ENCODE measurements around the gene SUGCT.

The SUGCT gene

GRCh38 chr7:40519009-40519408 lies 384.2 kb downstream of the SUGCT start:
- Histone ChIP-seq H3K36me3 (ENCODE audit: control insufficient read depth in 2 of 2, insufficient read depth in 2 of 2, low read length in 2 of 2) (no peaks in the 10 kb centered on the region), H3K27ac (ENCODE audit: low read length) (no peak overlapping the region), H3K4me3 (ENCODE audit: low read length in 2 of 2) (no peak overlapping the region), H3K9me3 (ENCODE audit: control insufficient read depth in 2 of 2, low read length in 2 of 2) (no peaks in the 10 kb centered on the region), H3K9ac (ENCODE audit: low read length in 2 of 2) (no peak overlapping the region), H3K27me3 (ENCODE audit: control insufficient read depth in 1 of 2, insufficient read depth in 2 of 2, low read length in 2 of 2) (no peaks in the 10 kb centered on the region), H3K4me1 (ENCODE audit: control insufficient read depth, insufficient read depth, low read length) (no peaks in the 10 kb centered on the region)

- no peaks in the 10 kb centered on the region for H3K36me3 ChIP-seq (ENCODE audit: control insufficient read depth in 2 of 2, insufficient read depth in 2 of 2, low read length in 2 of 2)
- no peaks in the 10 kb centered on the region for H3K9me3 ChIP-seq (ENCODE audit: control insufficient read depth in 2 of 2, low read length in 2 of 2)
- H3K9ac ChIP-seq (ENCODE audit: low read length in 2 of 2) = no peak overlapping the region
- no peak overlapping the region for H3K27ac ChIP-seq (ENCODE audit: low read length)
- H3K4me1 ChIP-seq (ENCODE audit: control insufficient read depth, insufficient read depth, low read length) = no peaks in the 10 kb centered on the region
- H3K4me3 ChIP-seq (ENCODE audit: low read length in 2 of 2) = no peak overlapping the region
- H3K27me3 ChIP-seq (ENCODE audit: control insufficient read depth in 1 of 2, insufficient read depth in 2 of 2, low read length in 2 of 2) = no peaks in the 10 kb centered on the region
These were observed 386.4 kb downstream of the SUGCT start for GRCh38 chr7:40520986-40521738.

DNA sequence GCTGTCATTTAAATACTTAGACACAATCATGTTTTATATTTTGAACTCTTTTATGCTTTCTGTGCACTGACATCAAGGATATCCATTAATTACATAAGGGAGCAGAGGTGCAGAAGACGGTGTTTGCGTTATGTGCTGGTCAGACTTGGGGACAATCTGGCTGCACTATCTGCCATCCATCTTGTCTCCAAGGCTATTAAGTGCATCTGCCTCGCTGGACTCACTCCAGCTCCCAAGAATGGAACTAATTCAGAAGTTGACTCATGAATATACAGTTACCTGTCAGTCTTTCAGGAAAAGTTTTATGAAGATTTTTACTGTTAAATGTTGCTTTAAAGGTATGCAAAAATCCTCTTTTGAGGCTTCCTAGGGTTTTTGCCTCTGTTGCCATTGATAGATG lies 391.0 kb downstream of the SUGCT start:
- H3K27ac ChIP-seq (ENCODE audit: low read length) = no peak overlapping the region
- no peak overlapping the region for H3K4me3 ChIP-seq (ENCODE audit: low read length in 2 of 2)
- H3K36me3 ChIP-seq (ENCODE audit: control insufficient read depth in 2 of 2, insufficient read depth in 2 of 2, low read length in 2 of 2) = no peaks in the 10 kb centered on the region
- H3K9ac ChIP-seq (ENCODE audit: low read length in 2 of 2) = no peak overlapping the region
- H3K4me1 ChIP-seq (ENCODE audit: control insufficient read depth, insufficient read depth, low read length) = peaks cover 4% of the 10 kb centered on the region
- H3K27me3 ChIP-seq (ENCODE audit: control insufficient read depth in 1 of 2, insufficient read depth in 2 of 2, low read length in 2 of 2) = no peaks in the 10 kb centered on the region
- H3K9me3 ChIP-seq (ENCODE audit: control insufficient read depth in 2 of 2, low read length in 2 of 2) = no peaks in the 10 kb centered on the region

DNA sequence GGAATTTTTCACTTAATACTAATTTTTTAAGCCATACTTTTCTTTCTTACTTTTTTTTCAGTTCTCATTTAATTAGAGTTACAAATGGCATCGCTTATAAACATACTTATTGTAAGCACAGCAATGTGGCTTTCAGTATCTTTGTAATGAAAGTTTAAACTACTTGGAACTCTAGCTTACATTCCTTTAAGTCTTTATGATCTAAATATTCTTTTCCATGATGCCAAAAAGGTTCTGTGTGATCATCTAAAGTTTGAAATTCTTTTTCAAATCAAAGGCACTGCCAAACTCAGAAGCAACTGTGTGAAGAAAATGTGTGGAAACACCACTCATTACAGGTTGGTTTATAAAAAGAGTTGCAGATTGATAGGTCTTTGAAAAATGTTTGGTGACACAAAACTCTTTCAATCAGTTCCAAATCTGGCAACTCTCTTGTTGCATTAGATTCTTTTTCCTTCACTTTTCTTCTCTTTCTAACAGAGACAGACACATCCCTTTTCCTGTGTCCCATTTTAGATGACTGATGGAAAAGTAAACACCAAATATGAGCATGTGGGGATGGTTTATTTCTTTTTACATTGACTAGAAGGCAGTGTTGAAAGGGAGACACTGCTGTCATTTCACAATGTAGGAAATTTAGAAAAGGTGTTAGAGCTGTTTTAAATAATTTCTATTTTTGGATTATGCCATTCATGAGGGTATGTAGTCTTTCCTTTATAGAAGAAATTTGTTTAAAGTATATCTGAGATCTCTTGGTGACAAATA lies 392.3 kb downstream of the SUGCT start:
- Histone ChIP-seq H3K9ac (ENCODE audit: low read length in 2 of 2) (no peak overlapping the region), H3K36me3 (ENCODE audit: control insufficient read depth in 2 of 2, insufficient read depth in 2 of 2, low read length in 2 of 2) (no peaks in the 10 kb centered on the region), H3K9me3 (ENCODE audit: control insufficient read depth in 2 of 2, low read length in 2 of 2) (no peaks in the 10 kb centered on the region), H3K27ac (ENCODE audit: low read length) (no peak overlapping the region), H3K27me3 (ENCODE audit: control insufficient read depth in 1 of 2, insufficient read depth in 2 of 2, low read length in 2 of 2) (no peaks in the 10 kb centered on the region), H3K4me3 (ENCODE audit: low read length in 2 of 2) (no peak overlapping the region), H3K4me1 (ENCODE audit: control insufficient read depth, insufficient read depth, low read length) (peaks cover 4% of the 10 kb centered on the region)

GRCh38 chr7:40527723-40528122 lies 392.9 kb downstream of the SUGCT start:
- Histone ChIP-seq H3K9me3 (ENCODE audit: control insufficient read depth in 2 of 2, low read length in 2 of 2) (no peaks in the 10 kb centered on the region), H3K4me1 (ENCODE audit: control insufficient read depth, insufficient read depth, low read length) (peaks cover 4% of the 10 kb centered on the region), H3K27me3 (ENCODE audit: control insufficient read depth in 1 of 2, insufficient read depth in 2 of 2, low read length in 2 of 2) (no peaks in the 10 kb centered on the region), H3K9ac (ENCODE audit: low read length in 2 of 2) (no peak overlapping the region), H3K4me3 (ENCODE audit: low read length in 2 of 2) (no peak overlapping the region), H3K27ac (ENCODE audit: low read length) (no peak overlapping the region), H3K36me3 (ENCODE audit: control insufficient read depth in 2 of 2, insufficient read depth in 2 of 2, low read length in 2 of 2) (no peaks in the 10 kb centered on the region)

DNA sequence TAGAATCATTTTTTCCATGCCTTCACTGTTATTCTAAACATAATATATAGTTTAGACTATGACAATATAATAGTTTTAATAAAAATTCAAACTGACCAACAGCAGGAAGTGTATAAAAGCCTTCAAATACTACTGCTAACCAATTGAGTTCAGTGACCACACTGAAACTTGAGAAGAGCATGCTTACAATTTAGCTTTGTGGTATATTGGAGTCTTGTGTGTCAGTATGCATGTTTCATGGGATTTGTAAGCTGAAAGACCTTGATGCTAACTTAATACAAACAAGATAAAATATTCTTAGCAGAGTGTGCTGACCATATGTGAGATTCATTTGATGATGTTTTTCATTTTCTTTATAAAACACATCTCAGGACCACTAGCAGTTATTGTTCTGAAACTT lies 395.5 kb downstream of the SUGCT start:
- Histone ChIP-seq H3K4me3 (ENCODE audit: low read length in 2 of 2) (no peak overlapping the region), H3K9ac (ENCODE audit: low read length in 2 of 2) (no peak overlapping the region), H3K9me3 (ENCODE audit: control insufficient read depth in 2 of 2, low read length in 2 of 2) (no peaks in the 10 kb centered on the region), H3K27ac (ENCODE audit: low read length) (no peak overlapping the region), H3K36me3 (ENCODE audit: control insufficient read depth in 2 of 2, insufficient read depth in 2 of 2, low read length in 2 of 2) (no peaks in the 10 kb centered on the region), H3K4me1 (ENCODE audit: control insufficient read depth, insufficient read depth, low read length) (peaks cover 4% of the 10 kb centered on the region), H3K27me3 (ENCODE audit: control insufficient read depth in 1 of 2, insufficient read depth in 2 of 2, low read length in 2 of 2) (no peaks in the 10 kb centered on the region)

- Histone ChIP-seq H3K4me1 (ENCODE audit: control insufficient read depth, insufficient read depth, low read length) (no peaks in the 10 kb centered on the region), H3K4me3 (ENCODE audit: low read length in 2 of 2) (no peak overlapping the region), H3K27me3 (ENCODE audit: control insufficient read depth in 1 of 2, insufficient read depth in 2 of 2, low read length in 2 of 2) (no peaks in the 10 kb centered on the region), H3K9me3 (ENCODE audit: control insufficient read depth in 2 of 2, low read length in 2 of 2) (no peaks in the 10 kb centered on the region), H3K27ac (ENCODE audit: low read length) (no peak overlapping the region), H3K9ac (ENCODE audit: low read length in 2 of 2) (no peak overlapping the region), H3K36me3 (ENCODE audit: control insufficient read depth in 2 of 2, insufficient read depth in 2 of 2, low read length in 2 of 2) (no peaks in the 10 kb centered on the region)
These were observed 397.2 kb downstream of the SUGCT start for GRCh38 chr7:40531956-40532355.

DNA sequence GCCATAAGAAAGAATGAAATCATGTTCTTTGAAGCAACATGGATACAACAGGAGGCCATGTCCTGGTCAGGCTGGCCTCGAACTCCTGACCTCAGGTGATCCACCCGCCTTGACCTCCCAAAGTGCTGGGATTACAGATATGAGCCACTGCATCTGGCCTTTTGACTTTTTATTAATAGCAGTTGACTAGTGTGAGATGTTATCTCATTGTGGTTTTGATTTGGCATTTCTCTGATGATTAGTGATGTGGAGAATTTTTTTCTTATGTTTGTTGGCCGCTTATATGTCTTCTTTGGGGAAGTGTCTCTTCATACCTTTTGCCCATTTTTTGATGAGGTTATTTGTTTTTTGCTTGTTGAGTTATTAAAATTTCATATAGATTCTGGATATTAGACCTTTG lies 400.9 kb downstream of the SUGCT start:
- Histone ChIP-seq H3K27me3 (ENCODE audit: control insufficient read depth in 1 of 2, insufficient read depth in 2 of 2, low read length in 2 of 2) (no peaks in the 10 kb centered on the region), H3K4me3 (ENCODE audit: low read length in 2 of 2) (no peak overlapping the region), H3K4me1 (ENCODE audit: control insufficient read depth, insufficient read depth, low read length) (no peaks in the 10 kb centered on the region), H3K9ac (ENCODE audit: low read length in 2 of 2) (no peak overlapping the region), H3K9me3 (ENCODE audit: control insufficient read depth in 2 of 2, low read length in 2 of 2) (no peaks in the 10 kb centered on the region), H3K36me3 (ENCODE audit: control insufficient read depth in 2 of 2, insufficient read depth in 2 of 2, low read length in 2 of 2) (no peaks in the 10 kb centered on the region), H3K27ac (ENCODE audit: low read length) (no peak overlapping the region)

DNA sequence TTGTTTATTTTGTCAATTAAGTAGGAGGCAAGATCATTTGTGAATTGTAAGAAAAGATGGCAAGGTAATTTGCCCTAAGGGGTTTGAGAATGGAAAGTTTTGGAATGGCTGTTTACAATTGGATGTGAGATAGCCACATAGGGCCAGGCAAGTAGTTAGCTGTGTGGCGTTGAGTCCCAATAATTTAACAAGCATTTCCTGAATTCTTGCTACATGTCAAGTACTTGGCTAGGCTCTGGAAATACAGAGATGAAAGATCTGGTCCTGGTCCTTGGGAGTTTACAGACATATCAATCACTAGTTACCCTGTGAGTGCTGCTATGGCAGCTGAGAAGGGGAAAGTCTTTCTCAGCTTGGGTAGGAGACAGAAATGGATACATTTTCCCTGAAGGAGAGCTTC lies 401.6 kb downstream of the SUGCT start:
- H3K36me3 ChIP-seq (ENCODE audit: control insufficient read depth in 2 of 2, insufficient read depth in 2 of 2, low read length in 2 of 2) = no peaks in the 10 kb centered on the region
- H3K27ac ChIP-seq (ENCODE audit: low read length) = no peak overlapping the region
- no peaks in the 10 kb centered on the region for H3K4me1 ChIP-seq (ENCODE audit: control insufficient read depth, insufficient read depth, low read length)
- H3K9ac ChIP-seq (ENCODE audit: low read length in 2 of 2) = no peak overlapping the region
- H3K9me3 ChIP-seq (ENCODE audit: control insufficient read depth in 2 of 2, low read length in 2 of 2) = no peaks in the 10 kb centered on the region
- H3K4me3 ChIP-seq (ENCODE audit: low read length in 2 of 2) = no peak overlapping the region
- no peaks in the 10 kb centered on the region for H3K27me3 ChIP-seq (ENCODE audit: control insufficient read depth in 1 of 2, insufficient read depth in 2 of 2, low read length in 2 of 2)

- H3K9me3 ChIP-seq (ENCODE audit: control insufficient read depth in 2 of 2, low read length in 2 of 2) = no peaks in the 10 kb centered on the region
- no peaks in the 10 kb centered on the region for H3K4me1 ChIP-seq (ENCODE audit: control insufficient read depth, insufficient read depth, low read length)
- no peak overlapping the region for H3K4me3 ChIP-seq (ENCODE audit: low read length in 2 of 2)
- no peaks in the 10 kb centered on the region for H3K27me3 ChIP-seq (ENCODE audit: control insufficient read depth in 1 of 2, insufficient read depth in 2 of 2, low read length in 2 of 2)
- H3K9ac ChIP-seq (ENCODE audit: low read length in 2 of 2) = no peak overlapping the region
- no peak overlapping the region for H3K27ac ChIP-seq (ENCODE audit: low read length)
- H3K36me3 ChIP-seq (ENCODE audit: control insufficient read depth in 2 of 2, insufficient read depth in 2 of 2, low read length in 2 of 2) = no peaks in the 10 kb centered on the region
These were observed 403.5 kb downstream of the SUGCT start for GRCh38 chr7:40538281-40538680.

GRCh38 chr7:40541336-40541735 lies 406.5 kb downstream of the SUGCT start:
- Histone ChIP-seq H3K9me3 (ENCODE audit: control insufficient read depth in 2 of 2, low read length in 2 of 2) (no peaks in the 10 kb centered on the region), H3K4me3 (ENCODE audit: low read length in 2 of 2) (no peak overlapping the region), H3K27ac (ENCODE audit: low read length) (no peak overlapping the region), H3K36me3 (ENCODE audit: control insufficient read depth in 2 of 2, insufficient read depth in 2 of 2, low read length in 2 of 2) (no peaks in the 10 kb centered on the region), H3K27me3 (ENCODE audit: control insufficient read depth in 1 of 2, insufficient read depth in 2 of 2, low read length in 2 of 2) (no peaks in the 10 kb centered on the region), H3K4me1 (ENCODE audit: control insufficient read depth, insufficient read depth, low read length) (no peaks in the 10 kb centered on the region), H3K9ac (ENCODE audit: low read length in 2 of 2) (no peak overlapping the region)
